ENCODE data around the gene TNFAIP8L1.

GRCh38 chr19:4660181-4660791 lies 21.0 kb downstream of the TNFAIP8L1 start:
- TF ChIP-seq, protein P1, sequence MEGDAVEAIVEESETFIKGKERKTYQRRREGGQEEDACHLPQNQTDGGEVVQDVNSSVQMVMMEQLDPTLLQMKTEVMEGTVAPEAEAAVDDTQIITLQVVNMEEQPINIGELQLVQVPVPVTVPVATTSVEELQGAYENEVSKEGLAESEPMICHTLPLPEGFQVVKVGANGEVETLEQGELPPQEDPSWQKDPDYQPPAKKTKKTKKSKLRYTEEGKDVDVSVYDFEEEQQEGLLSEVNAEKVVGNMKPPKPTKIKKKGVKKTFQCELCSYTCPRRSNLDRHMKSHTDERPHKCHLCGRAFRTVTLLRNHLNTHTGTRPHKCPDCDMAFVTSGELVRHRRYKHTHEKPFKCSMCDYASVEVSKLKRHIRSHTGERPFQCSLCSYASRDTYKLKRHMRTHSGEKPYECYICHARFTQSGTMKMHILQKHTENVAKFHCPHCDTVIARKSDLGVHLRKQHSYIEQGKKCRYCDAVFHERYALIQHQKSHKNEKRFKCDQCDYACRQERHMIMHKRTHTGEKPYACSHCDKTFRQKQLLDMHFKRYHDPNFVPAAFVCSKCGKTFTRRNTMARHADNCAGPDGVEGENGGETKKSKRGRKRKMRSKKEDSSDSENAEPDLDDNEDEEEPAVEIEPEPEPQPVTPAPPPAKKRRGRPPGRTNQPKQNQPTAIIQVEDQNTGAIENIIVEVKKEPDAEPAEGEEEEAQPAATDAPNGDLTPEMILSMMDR (conservative IDR thresholded peaks at IDR 0.05; ENCODE audit: low read depth, low read length): peak; percentile 71
- no peak for TF ChIP-seq EZH2phosphoT487 (IDR thresholded peaks at IDR 0.05; ENCODE audit: borderline replicate concordance, low read length)

Data from PC-3 (cell line).